Duodenal mucosa (tissue), 2 donors: Measurements from ENCODE around the gene CCDC9B.

Source experiments
- H3K27ac ChIP-seq: one replicate; pipeline ENCODE4 v1.7.0; 2013; ENCODE audit warnings: low read depth, low read length
- H3K27me3 ChIP-seq, 2 donors: one replicate each; pipeline ENCODE4 v1.7.0; 2013; ENCODE audit warnings: low read length in 2 of 2, control low read depth in 1 of 2; ENCODE audit not compliant: insufficient read depth in 2 of 2, control insufficient read depth in 1 of 2
- H3K36me3 ChIP-seq, 2 donors: one replicate each; pipeline ENCODE4 v1.7.0; 2013; ENCODE audit warnings: low read length in 2 of 2, control low read depth in 1 of 2; ENCODE audit not compliant: insufficient read depth in 2 of 2, control insufficient read depth in 1 of 2
- H3K4me1 ChIP-seq, 2 donors: one replicate each; pipeline ENCODE4 v1.7.0; 2013; ENCODE audit warnings: low read length in 2 of 2, control low read depth in 1 of 2; ENCODE audit not compliant: insufficient read depth in 2 of 2, control insufficient read depth in 1 of 2
- H3K4me3 ChIP-seq, 2 donors: one replicate each; pipeline ENCODE4 v1.7.0; 2013; ENCODE audit warnings: low read length in 2 of 2, low read depth in 1 of 2
- H3K9ac ChIP-seq, 2 donors: one replicate each; pipeline ENCODE4 v1.7.0; 2013; ENCODE audit warnings: low read length in 2 of 2, low read depth in 1 of 2
- H3K9me3 ChIP-seq, 2 donors: one replicate each; pipeline ENCODE4 v1.7.0; 2013; ENCODE audit warnings: low read length in 2 of 2, control low read depth in 1 of 2; ENCODE audit not compliant: control insufficient read depth in 1 of 2

Gene CCDC9B

GRCh38 chr15:40301467-40302179 is 39.1 kb downstream of the CCDC9B start:
- Histone ChIP-seq H3K36me3 (peaks cover 0 to 13% of the 10 kb centered on the region in 2 donors), H3K9ac (no peak overlapping the region), H3K4me1 (peaks cover 0 to 11% of the 10 kb centered on the region in 2 donors), H3K9me3 (no peaks in the 10 kb centered on the region), H3K4me3 (no peak overlapping the region), H3K27ac (no peak overlapping the region), H3K27me3 (peaks cover 0 to 3% of the 10 kb centered on the region in 2 donors)

GRCh38 chr15:40300771-40301170 is 40.0 kb downstream of the CCDC9B start:
- Histone ChIP-seq H3K27me3 (peaks cover 0 to 3% of the 10 kb centered on the region in 2 donors), H3K36me3 (peaks cover 0 to 14% of the 10 kb centered on the region in 2 donors)

GRCh38 chr15:40300367-40300766 is 40.4 kb downstream of the CCDC9B start:
- Histone ChIP-seq H3K4me3 (no peak overlapping the region), H3K9me3 (no peaks in the 10 kb centered on the region), H3K27me3 (peaks cover 0 to 3% of the 10 kb centered on the region in 2 donors), H3K9ac (no peak overlapping the region), H3K4me1 (no peaks in the 10 kb centered on the region), H3K36me3 (peaks cover 0 to 14% of the 10 kb centered on the region in 2 donors), H3K27ac (no peak overlapping the region)

More at GRCh38 chr15:40300771-40301170, 40.0 kb downstream of the CCDC9B start:
- no peak overlapping the region for H3K27ac ChIP-seq
- peaks cover 0 to 3% of the 10 kb centered on the region in 2 donors for H3K4me1 ChIP-seq
- no peak overlapping the region for H3K9ac ChIP-seq
- no peak overlapping the region for H3K4me3 ChIP-seq
- H3K9me3 ChIP-seq, result no peaks in the 10 kb centered on the region

- Histone ChIP-seq H3K27ac (no peak overlapping the region), H3K27me3 (peaks cover 0 to 3% of the 10 kb centered on the region in 2 donors), H3K9me3 (no peaks in the 10 kb centered on the region), H3K4me1 (no peaks in the 10 kb centered on the region), H3K36me3 (peaks cover 0 to 19% of the 10 kb centered on the region in 2 donors), H3K4me3 (no peak overlapping the region), H3K9ac (no peak overlapping the region)
Observed at GRCh38 chr15:40298216-40298935, 42.4 kb downstream of the CCDC9B start.

GRCh38 chr15:40297356-40297755 is 43.4 kb downstream of the CCDC9B start:
- Histone ChIP-seq H3K9me3 (no peaks in the 10 kb centered on the region), H3K36me3 (peaks cover 0 to 15% of the 10 kb centered on the region in 2 donors), H3K9ac (no peak overlapping the region), H3K4me3 (no peak overlapping the region), H3K4me1 (no peaks in the 10 kb centered on the region), H3K27ac (no peak overlapping the region), H3K27me3 (peaks cover 3 to 5% of the 10 kb centered on the region in 2 donors)

GRCh38 chr15:40296561-40297230 is 44.0 kb downstream of the CCDC9B start:
- peaks cover 3 to 12% of the 10 kb centered on the region in 2 donors for H3K27me3 ChIP-seq
- peaks cover 0 to under 1% of the 10 kb centered on the region in 2 donors for H3K4me1 ChIP-seq
- no peaks in the 10 kb centered on the region for H3K9me3 ChIP-seq
- peaks cover 0 to 16% of the 10 kb centered on the region in 2 donors for H3K36me3 ChIP-seq
- no peak overlapping the region for H3K9ac ChIP-seq
- no peak overlapping the region for H3K4me3 ChIP-seq
- no peak overlapping the region for H3K27ac ChIP-seq

- Histone ChIP-seq H3K9ac (no peak overlapping the region), H3K27ac (no peak overlapping the region), H3K4me3 (no peak overlapping the region), H3K36me3 (peaks cover 0 to 17% of the 10 kb centered on the region in 2 donors), H3K9me3 (no peaks in the 10 kb centered on the region), H3K4me1 (peaks cover 0 to 5% of the 10 kb centered on the region in 2 donors), H3K27me3 (peaks cover 3 to 12% of the 10 kb centered on the region in 2 donors)
Observed at GRCh38 chr15:40295877-40296560, 44.7 kb downstream of the CCDC9B start.

- Histone ChIP-seq H3K36me3 (peaks cover 0 to 17% of the 10 kb centered on the region in 2 donors), H3K27me3 (peaks cover 3 to 12% of the 10 kb centered on the region in 2 donors), H3K4me1 (peaks cover 0 to 7% of the 10 kb centered on the region in 2 donors), H3K27ac (no peak overlapping the region), H3K9ac (no peak overlapping the region), H3K9me3 (no peaks in the 10 kb centered on the region), H3K4me3 (no peak overlapping the region)
Observed at GRCh38 chr15:40295297-40295696, 45.4 kb downstream of the CCDC9B start.

- Histone ChIP-seq H3K27me3 (peaks cover 3 to 12% of the 10 kb centered on the region in 2 donors), H3K9me3 (no peaks in the 10 kb centered on the region), H3K4me1 (peaks cover 7% of the 10 kb centered on the region in 2 donors), H3K27ac (no peak overlapping the region), H3K4me3 (no peak overlapping the region), H3K9ac (no peak overlapping the region), H3K36me3 (peaks cover 2 to 17% of the 10 kb centered on the region in 2 donors)
Observed at GRCh38 chr15:40293905-40294895, 46.5 kb downstream of the CCDC9B start.
